ENCODE measurements around the gene PLAC9.

PLAC9 gene

DNA sequence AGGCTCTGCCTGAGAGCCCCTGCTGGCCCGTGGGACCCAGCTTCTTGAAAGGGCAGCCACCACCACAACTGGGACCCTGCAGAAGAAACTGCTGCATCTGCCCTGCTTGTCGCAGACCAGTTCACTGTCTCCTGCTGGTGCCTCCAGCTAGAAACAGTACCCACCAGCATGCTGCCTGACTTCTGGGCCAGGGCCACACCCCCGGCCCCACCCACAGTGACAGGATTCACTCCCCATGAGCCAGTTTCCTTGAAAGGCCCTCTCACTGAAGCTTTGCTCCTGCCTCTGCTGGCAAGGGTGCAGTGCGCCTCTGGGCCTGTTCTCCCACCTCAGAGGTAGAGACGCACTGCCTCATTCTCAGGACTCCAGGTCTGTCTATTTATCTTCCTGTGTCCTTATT is 40.4 kb downstream of the PLAC9 start:
- TF ChIP-seq POLR2A (IDR thresholded peaks at IDR 0.05; ENCODE audit: low read depth, low read length) = no peak
- DNase-seq (ENCODE audit: insufficient read length, low spot score) (no peak), FAIRE-seq (no peak)

DNA sequence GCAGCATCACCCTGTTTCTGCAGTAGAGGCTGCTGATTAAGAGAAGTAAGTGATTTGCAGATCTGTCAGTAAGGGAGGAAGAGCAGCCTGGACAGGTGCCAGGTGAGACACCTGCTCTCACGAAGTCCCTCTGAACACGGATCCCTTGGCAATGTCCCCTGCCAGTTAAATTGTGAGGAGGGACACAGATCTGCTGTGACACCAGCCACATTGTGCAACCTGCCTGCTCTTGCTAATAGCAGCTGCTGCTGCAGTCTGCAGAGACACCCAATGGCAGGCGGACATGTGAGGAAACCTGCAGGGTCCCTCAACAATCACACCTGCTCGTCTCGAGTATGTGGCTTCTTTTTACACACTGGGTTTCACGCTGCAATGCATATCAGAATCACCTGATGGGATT is 40.9 kb downstream of the PLAC9 start:
- DNase-seq (ENCODE audit: insufficient read length, low spot score) (no peak), FAIRE-seq (no peak)
- no peak for TF ChIP-seq POLR2A (IDR thresholded peaks at IDR 0.05; ENCODE audit: low read depth, low read length)

DNA sequence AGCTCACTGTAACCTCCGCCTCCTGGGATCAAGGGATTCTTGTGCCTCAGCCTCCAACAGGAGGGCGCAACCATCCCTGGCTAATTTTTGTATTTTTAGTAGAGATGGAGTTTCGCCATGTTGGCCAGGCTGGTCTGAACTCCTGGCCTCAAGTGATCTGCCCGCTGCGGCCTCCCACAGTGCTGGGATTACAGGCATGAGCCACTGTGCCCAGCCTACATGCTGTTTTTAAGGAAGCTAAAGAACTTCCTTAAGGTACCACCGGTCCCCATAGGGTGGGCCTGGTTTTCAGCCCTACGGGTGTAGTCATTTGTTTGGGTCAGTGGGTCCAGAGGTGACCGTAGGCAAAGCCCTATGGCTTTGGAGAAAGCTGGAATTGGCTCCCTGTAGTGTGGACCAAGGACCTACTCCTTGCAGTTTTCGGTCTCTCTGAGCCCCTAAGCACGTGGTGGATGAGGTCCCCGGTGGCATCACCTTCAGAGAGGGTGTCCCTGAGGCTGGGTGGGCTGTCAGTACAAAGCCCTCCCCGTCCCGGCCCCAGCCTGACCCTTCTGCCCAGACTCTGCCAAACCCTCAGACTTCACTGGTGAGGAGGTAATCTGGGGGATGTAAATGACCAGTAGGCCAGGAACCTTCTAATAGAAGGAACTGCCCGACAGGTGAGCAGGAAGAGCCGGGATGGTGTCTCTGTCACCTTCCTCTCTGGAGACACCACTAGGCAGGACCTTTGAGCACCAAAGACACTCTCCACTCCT is 42.3 kb downstream of the PLAC9 start:
- FAIRE-seq (no peak), DNase-seq (ENCODE audit: insufficient read length, low spot score) (no peak)
- no peak for TF ChIP-seq POLR2A (IDR thresholded peaks at IDR 0.05; ENCODE audit: low read depth, low read length)

DNA sequence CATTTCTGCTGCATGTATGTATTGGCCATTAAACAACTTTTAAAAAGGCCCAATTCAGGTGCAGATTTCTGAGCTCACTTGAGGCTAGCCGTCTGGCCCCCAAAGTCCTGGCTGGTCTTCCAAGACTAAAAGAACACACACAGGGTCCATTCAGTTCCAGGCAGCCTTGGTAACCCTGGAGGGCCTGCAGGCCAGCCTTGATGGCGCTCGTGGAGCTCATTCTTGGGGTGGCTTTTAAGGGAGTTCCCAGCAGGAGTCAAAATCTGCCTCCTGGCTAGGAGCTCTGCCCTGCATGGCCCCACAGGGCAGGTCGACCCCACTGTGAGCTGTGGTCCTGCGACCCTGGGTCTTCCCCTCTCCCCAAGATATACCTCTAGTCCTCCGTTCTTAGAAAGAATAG is 44.0 kb downstream of the PLAC9 start:
- no peak for FAIRE-seq
- no peak for DNase-seq (ENCODE audit: insufficient read length, low spot score)
- TF ChIP-seq POLR2A (IDR thresholded peaks at IDR 0.05; ENCODE audit: low read depth, low read length) = no peak

DNA sequence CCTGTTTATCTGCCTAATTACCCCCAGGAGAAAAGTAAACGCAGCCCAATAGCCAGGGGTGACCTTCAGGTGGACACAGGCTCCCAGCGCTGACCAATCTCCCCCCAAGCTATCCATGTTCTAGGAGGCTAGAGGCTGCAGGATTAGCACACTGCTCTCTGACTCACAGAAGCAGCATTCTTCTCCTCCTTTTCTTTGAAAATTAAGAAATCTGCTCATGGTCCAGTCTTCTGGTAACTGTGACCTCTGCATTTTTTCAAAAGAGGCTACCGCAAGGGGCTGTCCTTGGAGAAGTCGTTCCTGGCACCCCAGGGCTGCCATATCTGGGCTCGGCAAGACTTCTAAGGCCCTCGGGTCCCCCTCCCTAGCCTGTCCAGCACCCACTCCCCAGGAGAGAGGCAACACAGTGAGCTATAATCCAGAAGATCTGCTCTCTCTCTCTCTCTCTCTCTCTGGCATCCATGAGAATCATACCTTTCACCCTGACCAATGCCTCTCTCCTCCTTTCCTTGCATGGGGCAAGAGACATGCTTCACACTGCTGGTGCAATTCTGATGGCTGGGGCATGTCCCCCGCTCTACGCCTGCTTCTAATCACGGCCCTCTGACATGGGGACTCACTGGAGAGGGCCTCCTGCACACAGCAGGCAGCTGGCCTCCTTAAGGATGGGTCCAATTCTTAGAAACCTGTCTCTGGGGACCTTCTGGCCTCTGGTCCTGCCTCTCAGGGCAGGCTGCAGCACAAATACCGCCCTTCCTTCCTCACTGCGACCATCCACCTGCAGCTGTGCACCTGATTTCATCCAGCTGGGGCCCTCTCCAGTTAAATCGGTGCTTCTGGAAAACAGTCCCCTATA is 45.5 kb downstream of the PLAC9 start:
- DNase-seq (ENCODE audit: insufficient read length, low spot score) (no peak), FAIRE-seq (no peak)
- TF ChIP-seq POLR2A (IDR thresholded peaks at IDR 0.05; ENCODE audit: low read depth, low read length) = no peak

DNA sequence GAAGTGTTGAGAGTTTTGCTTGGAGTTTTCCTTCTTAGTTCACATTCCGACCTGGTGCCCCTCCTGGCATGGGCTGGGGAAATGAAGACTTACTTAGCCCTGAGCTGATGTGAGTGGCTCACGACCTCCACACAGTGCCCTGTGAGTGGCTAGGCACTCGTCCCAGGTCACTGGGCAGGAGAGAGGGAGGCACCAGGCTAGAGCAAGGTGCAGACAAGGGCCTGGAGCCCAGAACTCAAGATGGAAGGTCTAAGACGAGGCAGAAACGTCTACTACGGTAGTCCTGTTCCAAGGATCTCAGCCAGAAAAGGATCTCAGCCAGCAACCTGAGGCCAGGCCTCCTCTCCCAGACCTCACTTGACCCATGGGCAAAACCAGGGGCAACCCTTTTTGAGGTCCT is 50.5 kb downstream of the PLAC9 start:
- TF ChIP-seq POLR2A (IDR thresholded peaks at IDR 0.05; ENCODE audit: low read depth, low read length) = no peak
- no peak for FAIRE-seq
- no peak for DNase-seq (ENCODE audit: insufficient read length, low spot score)

DNA sequence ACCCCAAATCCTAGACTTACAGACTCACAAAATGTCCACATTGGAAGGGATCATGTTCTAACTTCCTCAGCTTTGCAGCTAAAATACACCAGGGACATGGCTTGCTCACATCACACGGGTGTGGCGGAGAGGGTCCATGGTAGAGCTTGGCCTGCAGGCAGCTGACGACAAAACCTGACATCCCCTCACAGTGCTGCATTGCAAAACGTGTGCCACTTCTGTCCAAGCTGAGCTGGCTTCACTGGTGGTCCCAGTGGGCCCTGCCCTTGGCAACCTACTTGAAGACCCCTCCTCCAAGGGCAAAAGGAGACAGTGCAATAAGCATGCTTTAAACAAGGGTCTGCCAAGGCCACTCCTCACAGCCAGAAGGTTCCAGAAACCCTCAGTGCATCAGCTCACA is 50.9 kb downstream of the PLAC9 start:
- no peak for TF ChIP-seq POLR2A (IDR thresholded peaks at IDR 0.05; ENCODE audit: low read depth, low read length)
- FAIRE-seq = no peak
- DNase-seq (ENCODE audit: insufficient read length, low spot score) = no peak

DNA sequence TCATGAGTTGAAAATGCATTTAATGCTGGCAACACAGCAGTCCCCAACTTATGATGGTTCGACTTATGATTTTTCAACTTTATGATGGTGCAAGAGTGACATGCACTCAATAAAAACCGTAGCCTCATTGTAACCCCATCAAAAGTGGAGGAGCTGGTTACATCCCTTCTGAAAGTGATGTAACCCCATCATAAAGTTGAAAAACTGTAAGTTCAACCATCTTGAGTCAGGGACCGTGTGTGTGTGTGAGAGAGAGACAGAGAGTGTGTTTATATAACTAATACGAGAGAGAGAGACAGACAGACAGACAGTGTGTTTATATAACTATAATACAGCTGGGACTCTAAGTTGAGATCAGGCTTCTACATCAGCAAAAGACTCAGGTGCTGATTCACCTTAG is 51.8 kb downstream of the PLAC9 start:
- FAIRE-seq (no peak), DNase-seq (ENCODE audit: insufficient read length, low spot score) (no peak)
- no peak for TF ChIP-seq POLR2A (IDR thresholded peaks at IDR 0.05; ENCODE audit: low read depth, low read length)

DNA sequence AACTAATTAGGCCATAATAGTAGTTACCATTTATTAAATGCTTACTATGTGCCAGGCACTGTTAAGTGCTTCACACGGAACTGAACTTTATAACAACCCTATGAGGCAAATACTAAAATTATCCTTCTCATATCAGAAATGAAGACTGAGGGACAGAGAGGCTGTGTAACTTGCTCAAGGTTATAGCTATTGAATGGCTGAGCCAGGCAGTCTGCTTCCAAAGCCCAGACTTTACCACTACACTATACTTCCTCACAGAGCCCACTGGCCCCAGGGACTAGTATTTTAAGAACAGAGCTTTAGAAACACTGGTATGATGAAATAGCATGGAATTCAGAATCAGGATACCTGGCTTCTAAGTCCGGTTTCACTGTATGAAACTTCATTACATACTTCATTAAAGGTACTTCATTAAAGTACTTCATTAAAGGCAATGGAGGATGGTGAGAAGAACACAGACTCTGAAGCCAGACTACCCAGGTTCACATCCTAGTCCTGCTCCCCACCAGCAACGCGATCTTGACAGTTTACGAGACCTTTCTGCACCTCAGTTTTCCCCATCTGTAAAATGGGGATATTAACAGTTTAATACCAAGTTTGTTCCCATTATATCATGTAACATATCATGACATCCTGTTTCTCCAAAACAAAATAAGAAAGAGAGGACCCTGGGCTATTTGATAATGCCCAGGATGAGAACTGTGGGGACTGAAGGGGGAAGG is 53.2 kb downstream of the PLAC9 start:
- FAIRE-seq = no peak
- TF ChIP-seq POLR2A (IDR thresholded peaks at IDR 0.05; ENCODE audit: low read depth, low read length) = no peak

DNA sequence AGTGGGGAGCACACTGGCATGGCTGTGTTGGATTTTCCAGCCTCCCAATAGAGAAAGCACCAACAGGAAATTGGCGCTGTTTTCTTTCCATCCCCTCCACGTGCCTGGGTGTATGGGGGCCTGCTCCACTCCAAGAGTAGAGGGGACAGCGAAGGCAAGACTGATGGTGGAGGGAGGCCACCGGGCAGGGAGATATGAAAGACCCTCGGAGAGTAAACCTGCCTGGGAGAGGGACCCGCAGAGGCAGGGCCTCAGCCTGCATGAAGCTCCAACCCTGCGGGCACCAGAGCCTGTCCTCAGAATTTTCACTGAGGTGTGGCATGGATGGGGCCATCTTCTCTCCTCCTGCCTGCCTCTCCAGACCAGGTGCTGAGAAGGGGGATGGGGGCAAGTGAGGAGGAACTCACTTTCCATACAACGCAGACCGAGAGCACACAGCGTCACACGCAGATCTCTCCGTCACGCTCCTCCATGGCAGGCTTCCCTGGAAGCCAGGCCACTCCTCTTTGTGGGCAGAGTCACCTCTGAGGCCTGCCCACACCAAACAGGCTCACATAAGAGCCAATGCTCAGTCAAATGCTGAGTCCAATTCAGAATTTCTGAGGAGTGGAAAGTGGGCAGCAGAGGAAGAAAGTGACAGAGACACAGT is 54.0 kb downstream of the PLAC9 start:
- FAIRE-seq (no peak), DNase-seq (ENCODE audit: insufficient read length, low spot score) (no peak)
- no peak for TF ChIP-seq POLR2A (IDR thresholded peaks at IDR 0.05; ENCODE audit: low read depth, low read length)

More for the DNA sequence above, 53.2 kb downstream of the PLAC9 start:
- no peak for DNase-seq (ENCODE audit: insufficient read length, low spot score)

DNA sequence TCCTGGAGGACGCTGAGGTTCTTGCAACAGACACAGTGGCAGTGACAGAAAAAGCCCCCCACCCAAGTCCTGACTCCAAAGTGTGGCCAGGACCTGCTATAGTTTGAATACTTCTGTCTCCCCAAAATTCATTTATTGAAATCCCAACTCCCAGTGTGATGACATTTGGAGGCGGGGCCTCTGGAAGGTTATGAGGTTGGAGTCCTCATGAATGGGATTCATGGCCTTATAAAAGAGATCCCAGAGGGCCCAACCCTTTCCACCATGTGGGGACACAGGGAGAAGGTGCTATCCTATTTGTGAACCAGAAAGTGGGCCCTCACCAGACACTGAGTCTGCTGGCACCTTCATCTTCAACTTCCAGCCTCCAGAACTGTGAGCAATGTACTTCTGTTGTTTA is 54.5 kb downstream of the PLAC9 start:
- no peak for TF ChIP-seq POLR2A (IDR thresholded peaks at IDR 0.05; ENCODE audit: low read depth, low read length)
- no peak for FAIRE-seq
- no peak for DNase-seq (ENCODE audit: insufficient read length, low spot score)

DNA sequence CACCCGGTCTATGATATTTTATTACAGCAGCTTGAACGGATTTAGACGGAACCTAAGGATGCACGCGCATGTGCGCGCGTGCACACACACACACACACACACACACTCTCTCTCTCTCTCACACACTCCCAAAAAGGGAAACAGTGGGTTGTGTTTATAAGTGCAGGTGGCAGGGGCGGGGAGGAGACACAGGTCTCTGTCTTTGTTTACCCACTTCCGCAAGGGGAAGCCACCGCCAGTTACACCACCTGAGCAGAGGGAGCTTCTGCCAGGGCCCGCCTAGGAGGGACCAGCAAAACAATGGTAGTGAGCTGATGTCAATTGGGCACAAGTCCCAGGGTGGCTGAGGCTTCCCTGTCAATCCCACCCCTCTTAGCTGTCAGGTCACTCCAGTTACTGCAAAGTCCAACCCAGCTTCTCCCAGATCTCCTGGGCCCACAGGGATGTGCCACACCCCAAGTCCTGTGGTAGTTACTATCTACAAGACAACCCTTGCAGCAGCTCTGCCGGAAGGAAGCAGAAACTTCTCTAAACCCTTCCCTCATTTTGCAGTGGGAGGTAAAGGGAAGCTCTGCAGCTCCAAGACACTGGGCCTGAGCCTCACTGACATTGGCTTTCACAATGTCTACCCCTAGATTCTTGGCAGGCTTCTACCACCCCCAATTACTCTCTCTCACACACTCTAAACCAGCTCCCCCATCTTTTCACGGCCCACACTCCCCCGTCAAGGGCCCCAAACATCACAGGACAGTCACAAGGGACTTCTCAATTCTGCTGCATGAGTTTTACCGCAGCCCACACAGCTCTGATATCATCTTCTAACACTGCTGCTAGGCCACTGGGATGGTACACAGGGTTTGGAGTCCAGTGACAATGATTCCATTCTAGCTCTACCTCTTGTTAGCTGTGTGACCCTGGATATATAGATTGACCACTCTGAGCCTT is 55.2 kb downstream of the PLAC9 start:
- FAIRE-seq = no peak
- DNase-seq (ENCODE audit: insufficient read length, low spot score) = no peak
- TF ChIP-seq POLR2A (IDR thresholded peaks at IDR 0.05; ENCODE audit: low read depth, low read length) = no peak

DNA sequence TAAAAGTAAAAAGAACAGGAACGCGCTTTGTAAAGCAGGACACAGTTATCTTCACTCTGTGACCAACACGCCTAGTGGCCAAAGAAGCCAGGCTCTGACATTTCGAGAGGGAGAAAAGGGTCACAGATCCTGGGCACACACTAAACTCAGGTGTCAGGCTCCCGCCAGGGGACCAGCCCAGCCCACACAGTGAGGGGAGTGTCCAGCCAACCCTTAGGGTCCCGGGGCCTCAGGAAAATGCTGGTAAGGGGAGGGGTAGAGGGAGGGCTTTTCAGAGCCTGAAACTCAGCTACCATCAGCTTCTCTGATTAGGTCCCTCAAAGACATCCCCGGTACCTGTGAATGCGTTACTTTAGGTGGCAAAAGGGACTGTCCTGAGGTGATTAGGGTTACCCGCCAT is 56.2 kb downstream of the PLAC9 start:
- no peak for TF ChIP-seq POLR2A (IDR thresholded peaks at IDR 0.05; ENCODE audit: low read depth, low read length)
- DNase-seq (ENCODE audit: insufficient read length, low spot score) = no peak
- no peak for FAIRE-seq

All from H54 (cell line).